Keratinocyte (primary cell): ENCODE measurements around the gene MYADML2. TPM values are rescaled to one million over a fixed set of nuclear protein-coding genes. Genes with fewer than 3 reads are reported as not detected.

Experiments
- DNase-seq: peaks from one replicate; pipeline ENCODE4 v3.0.0-alpha.2; 2011; ENCODE audit warnings: low read depth, missing footprints, low spot score
- FAIRE-seq: peaks from 2 replicates; lab custom pipeline; 2011; peaks lifted over from hg19 to GRCh38; lab: Jason Lieb, UNC
- H2AFZ ChIP-seq: 2 replicates; pipeline ENCODE4 v1.6.0; 2012; ENCODE audit warnings: low read length, control low read depth, inconsistent platforms; ENCODE audit not compliant: control insufficient read depth
- H3K27ac ChIP-seq: 2 replicates; pipeline ENCODE4 v1.5.1; 2011; ENCODE audit warnings: low read length; ENCODE audit not compliant: control insufficient read depth, insufficient read depth
- H3K27me3 ChIP-seq: 3 replicates; pipeline ENCODE4 v1.6.0; 2011; ENCODE audit warnings: low read length; ENCODE audit not compliant: control insufficient read depth, insufficient read depth; ENCODE audit errors: extremely low read depth
- H3K36me3 ChIP-seq, 2 experiments: 2 replicates in 1 of 2; 3 replicates in 1 of 2; pipeline ENCODE4 v1.5.1; 2011; ENCODE audit warnings: low read length in 2 of 2, mild to moderate bottlenecking in 1 of 2; ENCODE audit not compliant: control insufficient read depth in 2 of 2, insufficient read depth in 2 of 2; ENCODE audit errors: extremely low read depth in 1 of 2
- H3K4me1 ChIP-seq: 3 replicates; pipeline ENCODE4 v1.5.1; 2011; ENCODE audit warnings: low read length; ENCODE audit not compliant: control insufficient read depth, insufficient read depth; ENCODE audit errors: extremely low read depth
- H3K4me2 ChIP-seq: 3 replicates; pipeline ENCODE4 v1.6.0; 2011; ENCODE audit warnings: low read depth, low read length; ENCODE audit not compliant: control insufficient read depth, insufficient read depth; ENCODE audit errors: extremely low read depth
- H3K4me3 ChIP-seq, 3 experiments: fragments of 200-600 bp in 1 of 3; sonication (generic) in 1 of 3; 2 replicates in 2 of 3; 3 replicates in 1 of 3; pipeline ENCODE4 v1.5.1; 2011 to 2016; ENCODE audit warnings: low read length in 3 of 3, mild to moderate bottlenecking in 3 of 3, control low read depth in 2 of 3, inconsistent platforms in 1 of 3, low read depth in 1 of 3, mixed read lengths in 1 of 3, mixed run types in 1 of 3, moderate library complexity in 1 of 3; ENCODE audit not compliant: control insufficient read depth in 2 of 3, insufficient read depth in 2 of 3; ENCODE audit errors: extremely low read depth in 1 of 3
- H3K79me2 ChIP-seq: 2 replicates; pipeline ENCODE4 v1.6.0; 2012; ENCODE audit warnings: low read length; ENCODE audit not compliant: control insufficient read depth, insufficient read depth
- H3K9ac ChIP-seq: 3 replicates; pipeline ENCODE4 v1.6.0; 2011; ENCODE audit warnings: low read length; ENCODE audit not compliant: control insufficient read depth, insufficient read depth; ENCODE audit errors: extremely low read depth
- H3K9me1 ChIP-seq: 3 replicates; pipeline ENCODE4 v1.6.0; 2011; ENCODE audit warnings: low read length; ENCODE audit not compliant: control insufficient read depth, insufficient read depth; ENCODE audit errors: extremely low read depth
- H3K9me3 ChIP-seq: 2 replicates; pipeline ENCODE4 v1.5.1; 2012; ENCODE audit warnings: low read depth, low read length; ENCODE audit not compliant: control insufficient read depth
- H4K20me1 ChIP-seq: 3 replicates; pipeline ENCODE4 v1.6.0; 2011; ENCODE audit warnings: low read length; ENCODE audit not compliant: control insufficient read depth, insufficient read depth; ENCODE audit errors: extremely low read depth
- CTCF ChIP-seq, 3 experiments: IDR thresholded peaks in 1 of 3; conservative IDR thresholded peaks in 1 of 3; optimal IDR thresholded peaks in 1 of 3; 2 replicates in 2 of 3; 3 replicates in 1 of 3; pipeline versions ENCODE3 to v1.5.1; 2011; ENCODE audit warnings: low read length in 3 of 3, mild to moderate bottlenecking in 3 of 3, moderate library complexity in 2 of 3, control low read depth in 1 of 3, inconsistent platforms in 1 of 3; ENCODE audit not compliant: insufficient read depth in 2 of 3; ENCODE audit errors: extremely low read depth in 1 of 3
- EZH2 ChIP-seq: IDR thresholded peaks from one replicate; pipeline ENCODE4 v1.6.1; 2012; ENCODE audit warnings: inconsistent platforms, mild to moderate bottlenecking, low read length, moderate library complexity
- dilution Hi-C: fragments of 300-500 bp; cut with MboI; formaldehyde crosslinking; loops from one replicate; pipeline ENCODE4 v1.7.0; 2020; ENCODE audit warnings: low sequenced_read_pairs; ENCODE audit not compliant: extremely low pct_ligation_motif_present
- polyA plus RNA-seq, 5 experiments: library from polyadenylated mRNA; depleted of rRNA in 3 of 5; stranded (reverse) in 3 of 5; stranded (forward) in 1 of 5; unstranded in 1 of 5; fragments of >200 nt; gene quantifications; 1 replicate in 1 of 5; 2 replicates in 3 of 5; 3 replicates in 1 of 5; pipeline versions ENCODE4 v1.2.1 to v1.2.3, GENCODE V29; 2011 to 2012; ENCODE audit warnings: missing spikeins in 2 of 5, low read depth in 1 of 5, low replicate concordance in 1 of 5

Gene MYADML2
- polyA plus RNA-seq, 1 donor (not counting 4 experiments of a cell fraction or from before 2014, with no cell fraction given), result not detected

- Histone ChIP-seq H3K4me2 (peak overlapping the region; percentile 83), H4K20me1 (no peaks in the 10 kb centered on the region), H3K9me1 (no peaks in the 10 kb centered on the region), H3K79me2 (no peaks in the 10 kb centered on the region), H3K27ac (peak overlapping the region; percentile 60), H3K4me1 (peaks cover 14% of the 10 kb centered on the region), H3K9me3 (no peaks in the 10 kb centered on the region), H3K27me3 (no peaks in the 10 kb centered on the region), H2AFZ (peak overlapping the region; percentile 91), H3K36me3 (no peaks in the 10 kb centered on the region), H3K4me3 (peak overlapping the region; percentile 63 to 87 (median 83)), H3K9ac (peak overlapping the region; percentile 86)
- no peak for TF ChIP-seq CTCF (optimal IDR thresholded peaks at IDR 0.05 in 1 of 3, IDR thresholded peaks at IDR 0.05 in 1 of 3, conservative IDR thresholded peaks at IDR 0.05 in 1 of 3; ENCODE audit: extremely low read depth in 1 of 3, insufficient read depth in 2 of 3, low read length in 3 of 3)
- no peak for TF ChIP-seq EZH2
- dilution Hi-C loops, result no loop called here
- no peak for FAIRE-seq
- no peak for DNase-seq
Observed at GRCh38 chr17:81976332-81977210, 29.5 kb upstream of the MYADML2 start.

GRCh38 chr17:81973432-81973831 lies 26.4 kb upstream of the MYADML2 start:
- Histone ChIP-seq H3K4me1 (peaks cover 4% of the 10 kb centered on the region), H2AFZ (no peak overlapping the region), H3K9me3 (no peaks in the 10 kb centered on the region), H3K4me3 (no peak overlapping the region), H4K20me1 (no peaks in the 10 kb centered on the region), H3K27ac (no peak overlapping the region), H3K27me3 (peaks cover 12% of the 10 kb centered on the region), H3K9me1 (no peaks in the 10 kb centered on the region), H3K79me2 (no peaks in the 10 kb centered on the region), H3K9ac (no peak overlapping the region), H3K36me3 (no peaks in the 10 kb centered on the region), H3K4me2 (no peak overlapping the region)
- TF ChIP-seq CTCF (optimal IDR thresholded peaks at IDR 0.05 in 1 of 3, IDR thresholded peaks at IDR 0.05 in 1 of 3, conservative IDR thresholded peaks at IDR 0.05 in 1 of 3; ENCODE audit: extremely low read depth in 1 of 3, insufficient read depth in 2 of 3, low read length in 3 of 3) (no peak), EZH2 (no peak)
- no peak for DNase-seq
- dilution Hi-C loops, result no loop called here
- no peak for FAIRE-seq
